Body of pancreas (tissue), 4 donors: Measurements from ENCODE around the gene GINS2. TPM values are rescaled to one million over a fixed set of nuclear protein-coding genes. Genes with fewer than 3 reads are reported as not detected.
A peak's percentile ranks its signal among the peaks of the same experiment; 100 is the strongest.

Source experiments
- ATAC-seq: fragments of 150-250 bp; one replicate; pipeline ENCODE4 v1.9.1; 2016
- DNase-seq, 4 donors: peaks; one replicate each; pipeline ENCODE4 v3.0.0-alpha.2; 2019
- H3K27ac ChIP-seq, 4 donors: fragments of 200-600 bp; sonication (generic); 1 replicate in 3 of 4; 2 replicates in 1 of 4; pipeline versions ENCODE4 v1.5.1 to v1.6.1; 2016 to 2019; ENCODE audit warnings: mild to moderate bottlenecking in 1 of 4, mixed read lengths in 1 of 4, moderate library complexity in 1 of 4
- H3K27me3 ChIP-seq, 2 donors: fragments of 200-600 bp; sonication (generic); one replicate each; pipeline ENCODE4 v1.6.0; 2016; ENCODE audit warnings: mild to moderate bottlenecking in 1 of 2
- H3K36me3 ChIP-seq, 2 donors: fragments of 200-600 bp; sonication (generic); replicated peaks in 1 of 2; 2 replicates each; pipeline ENCODE4 v1.5.1; 2016; ENCODE audit warnings: low read depth in 2 of 2; ENCODE audit not compliant: insufficient read depth in 1 of 2
- H3K4me1 ChIP-seq: fragments of 200-600 bp; sonication (generic); one replicate; pipeline ENCODE4 v1.6.0; 2016
- H3K4me3 ChIP-seq, 2 donors: fragments of 200-600 bp; sonication (generic); 1 replicate in 1 of 2; 2 replicates in 1 of 2; pipeline ENCODE4 v1.5.1; 2016 to 2019
- H3K9me3 ChIP-seq, 3 donors: fragments of 200-600 bp; sonication (generic); 1 replicate in 2 of 3; 2 replicates in 1 of 3; pipeline ENCODE4 v1.5.1; 2016
- POLR2A ChIP-seq, 3 donors: fragments of 450-650 bp; IDR thresholded peaks; one replicate each; pipeline ENCODE4 v1.6.1; 2016; ENCODE audit warnings: antibody characterized with exemption in 3 of 3, mild to moderate bottlenecking in 2 of 3
- WGBS, 2 donors: methylation state at CpG; one replicate each; pipeline ENCODE4 v1.1.5; 2017; 5-methylcytosine and 5-hydroxymethylcytosine counted together
- intact Hi-C: fragments of 100-400 bp; cut with DNase I; formaldehyde crosslinking; loops from one replicate; pipeline ENCODE4 v1.15.1; 2023
- total RNA-seq, 2 donors: library from RNA; depleted of rRNA; stranded (reverse); fragments of >200 nt; gene quantifications; one replicate each; pipeline ENCODE4 v1.1.0, GENCODE V29; 2016
- TF ChIP-seq, protein P1 (sequence below), 7 experiments: fragments of 450-650 bp in 4 of 7; fragments of 200-600 bp in 3 of 7; sonication (generic) in 3 of 7; IDR thresholded peaks; one replicate each; pipeline ENCODE4 v1.5.1; 2016 to 2019; ENCODE audit warnings: antibody characterized with exemption in 7 of 7

Gene GINS2
- under 1 TPM; 0.26 to 0.33 TPM for total RNA-seq

DNA sequence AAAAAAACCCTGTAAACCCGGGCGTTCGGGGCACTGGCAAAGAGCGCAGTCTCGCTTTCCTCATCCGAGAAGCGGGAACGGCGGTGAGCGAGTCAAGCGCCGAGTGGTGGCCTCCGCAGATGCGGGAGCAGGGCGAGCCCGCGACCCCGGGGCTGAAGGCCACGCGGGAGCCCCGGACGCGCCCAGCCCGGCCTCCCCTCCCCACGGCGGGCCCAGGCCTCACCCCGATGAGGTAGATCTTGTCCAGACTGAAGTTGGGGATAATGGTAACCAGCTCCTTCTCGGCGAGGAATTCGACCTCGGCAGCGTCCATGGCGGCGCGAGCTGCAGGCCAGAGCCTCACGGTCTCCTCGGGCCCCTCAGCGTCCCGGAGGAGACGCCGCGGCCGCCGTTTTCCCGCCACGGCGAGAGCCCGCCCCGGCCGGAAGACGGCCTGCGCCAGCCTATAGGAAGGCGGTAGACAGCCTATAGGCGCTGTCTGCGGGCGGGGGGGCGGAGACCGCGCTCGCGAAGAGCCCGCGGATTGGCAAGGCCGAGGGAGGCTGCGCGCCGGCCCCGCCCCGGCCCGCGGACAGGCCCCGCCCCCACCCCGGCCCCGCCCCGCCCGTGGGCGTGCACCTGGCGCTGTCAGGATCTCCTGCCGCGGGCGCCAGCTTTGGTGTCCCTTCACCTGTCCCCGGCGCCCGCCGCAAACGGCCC is at the start of gene GINS2:
TSS of gene GINS2 (minus strand) at position 369 of the 699 bp plus-strand sequence. CDS start at position 313, 56 bp downstream.
- DNase-seq (peak; percentile 93 to 95 (median 94)), ATAC-seq (peak; percentile 99)
- no peaks in the 10 kb centered on the region for H3K9me3 ChIP-seq
- no peak for TF ChIP-seq POLR2A (IDR thresholded peaks at IDR 0.05)
- TF ChIP-seq, protein P1, sequence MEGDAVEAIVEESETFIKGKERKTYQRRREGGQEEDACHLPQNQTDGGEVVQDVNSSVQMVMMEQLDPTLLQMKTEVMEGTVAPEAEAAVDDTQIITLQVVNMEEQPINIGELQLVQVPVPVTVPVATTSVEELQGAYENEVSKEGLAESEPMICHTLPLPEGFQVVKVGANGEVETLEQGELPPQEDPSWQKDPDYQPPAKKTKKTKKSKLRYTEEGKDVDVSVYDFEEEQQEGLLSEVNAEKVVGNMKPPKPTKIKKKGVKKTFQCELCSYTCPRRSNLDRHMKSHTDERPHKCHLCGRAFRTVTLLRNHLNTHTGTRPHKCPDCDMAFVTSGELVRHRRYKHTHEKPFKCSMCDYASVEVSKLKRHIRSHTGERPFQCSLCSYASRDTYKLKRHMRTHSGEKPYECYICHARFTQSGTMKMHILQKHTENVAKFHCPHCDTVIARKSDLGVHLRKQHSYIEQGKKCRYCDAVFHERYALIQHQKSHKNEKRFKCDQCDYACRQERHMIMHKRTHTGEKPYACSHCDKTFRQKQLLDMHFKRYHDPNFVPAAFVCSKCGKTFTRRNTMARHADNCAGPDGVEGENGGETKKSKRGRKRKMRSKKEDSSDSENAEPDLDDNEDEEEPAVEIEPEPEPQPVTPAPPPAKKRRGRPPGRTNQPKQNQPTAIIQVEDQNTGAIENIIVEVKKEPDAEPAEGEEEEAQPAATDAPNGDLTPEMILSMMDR (IDR thresholded peaks at IDR 0.05) = no peak
- no peaks in the 10 kb centered on the region for H3K36me3 ChIP-seq
- intact Hi-C loops = no loop called here
- peaks cover 23% of the 10 kb centered on the region for H3K4me1 ChIP-seq
- 3 to 5% methylated on average over 25 to 71 of the region's 86 CpGs for WGBS, 2 donors
- H3K4me3 ChIP-seq = peak within 1 kb of the TSS in 1 of 2 donors; percentile 37
- no peak within 1 kb of the TSS for H3K27ac ChIP-seq
- no peaks in the 10 kb centered on the region for H3K27me3 ChIP-seq

DNA sequence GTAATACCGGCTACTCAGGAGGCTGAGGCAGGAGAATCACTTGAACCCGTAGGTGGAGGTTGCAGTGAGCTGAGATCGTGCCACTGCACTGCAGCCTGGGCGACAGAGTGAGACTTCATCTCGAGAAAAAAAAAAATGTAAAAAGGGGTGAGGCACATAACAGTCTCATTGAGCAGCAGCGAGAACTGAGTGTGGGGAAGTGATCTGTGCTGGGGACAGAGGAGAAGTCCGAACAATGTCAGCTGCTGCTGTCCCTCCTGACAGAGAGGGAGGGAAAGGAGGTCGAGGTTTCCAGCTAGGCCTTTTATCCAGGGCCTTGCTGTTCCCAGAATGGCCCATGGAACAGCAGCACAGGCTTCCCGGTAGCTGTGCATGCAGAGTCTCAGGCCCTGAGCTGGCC is 48.2 kb upstream of the GINS2 start:
- TF ChIP-seq, protein P1 (IDR thresholded peaks at IDR 0.05) = no peak
- no peak for TF ChIP-seq POLR2A (IDR thresholded peaks at IDR 0.05)
- DNase-seq (no peak), ATAC-seq (no peak)
- intact Hi-C loops = no loop called here
- no peaks in the 10 kb centered on the region for H3K27me3 ChIP-seq
- no peaks in the 10 kb centered on the region for H3K36me3 ChIP-seq
- H3K4me1 ChIP-seq = peaks cover 13% of the 10 kb centered on the region
- no peak overlapping the region for H3K4me3 ChIP-seq
- no peaks in the 10 kb centered on the region for H3K9me3 ChIP-seq
- H3K27ac ChIP-seq = no peak overlapping the region
- WGBS, 2 donors = 88 to 90% methylated on average over 8 of the region's 9 CpGs

DNA sequence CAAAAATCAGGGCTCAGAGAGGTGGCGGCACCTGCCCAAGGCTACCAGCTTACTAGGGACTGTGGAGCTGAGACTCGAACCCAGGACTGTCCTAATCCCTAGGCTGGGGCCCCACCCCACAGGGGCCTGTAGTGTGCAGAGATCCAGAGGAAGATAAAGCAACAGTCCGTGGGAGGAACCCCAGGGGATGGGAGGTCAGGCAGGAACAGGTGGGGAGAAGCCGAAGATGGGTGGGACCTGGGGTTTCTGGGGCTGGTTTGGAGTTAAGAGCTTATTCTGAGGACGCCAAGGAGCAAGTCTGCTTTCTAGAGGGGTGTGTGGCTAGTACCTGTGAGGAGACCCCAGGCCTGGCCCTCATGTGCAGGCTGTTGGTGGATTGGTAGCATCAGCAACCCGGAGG is 47.2 kb upstream of the GINS2 start:
- Histone ChIP-seq H3K36me3 (no peaks in the 10 kb centered on the region), H3K27me3 (no peaks in the 10 kb centered on the region), H3K4me3 (no peak overlapping the region), H3K4me1 (peaks cover 16% of the 10 kb centered on the region), H3K27ac (no peak overlapping the region), H3K9me3 (no peaks in the 10 kb centered on the region)
- intact Hi-C loops = no loop called here
- DNase-seq (no peak), ATAC-seq (no peak)
- TF ChIP-seq POLR2A (IDR thresholded peaks at IDR 0.05) = no peak
- TF ChIP-seq, protein P1 (IDR thresholded peaks at IDR 0.05) = no peak
- 73% methylated on average over 4 to 6 of the region's 6 CpGs for WGBS, 2 donors

DNA sequence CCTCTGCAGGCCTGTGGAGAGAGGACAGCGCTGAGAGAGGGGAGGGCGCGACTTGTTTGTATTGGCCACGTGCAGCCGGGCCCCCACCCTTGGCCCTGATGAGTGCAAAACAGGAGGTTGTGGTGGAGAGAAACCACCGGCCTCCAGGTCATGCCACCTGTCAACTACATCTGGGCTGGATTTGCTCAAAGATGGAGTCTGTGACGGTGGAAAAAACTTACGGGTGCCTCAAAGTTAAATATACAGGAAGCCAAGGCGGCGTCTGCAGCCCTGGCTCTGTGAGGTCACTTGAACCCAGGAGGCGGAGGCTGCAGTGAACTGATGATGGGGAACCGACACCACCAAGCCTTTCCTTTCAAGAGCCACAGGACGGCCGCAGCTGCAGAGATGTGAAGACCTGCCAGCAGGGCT is 46.5 kb upstream of the GINS2 start:
- Histone ChIP-seq H3K27ac (no peak overlapping the region), H3K36me3 (no peaks in the 10 kb centered on the region), H3K9me3 (no peaks in the 10 kb centered on the region), H3K27me3 (no peaks in the 10 kb centered on the region), H3K4me1 (peaks cover 17% of the 10 kb centered on the region), H3K4me3 (no peak overlapping the region)
- TF ChIP-seq POLR2A (IDR thresholded peaks at IDR 0.05) = no peak
- TF ChIP-seq, protein P1 (IDR thresholded peaks at IDR 0.05) = no peak
- DNase-seq (no peak), ATAC-seq (peak; percentile 33)
- intact Hi-C loops = no loop called here
- WGBS, 2 donors = 52 to 88% methylated on average over 3 to 14 of the region's 14 CpGs
